HepG2 (cell line): Measurements from ENCODE around the gene RANBP3L.

Experiments used
- NFRKB ChIP-seq: fragments of 450-650 bp; IDR thresholded peaks from 2 replicates; pipeline ENCODE4 v1.6.1; 2017
- ZC3H13 ChIP-seq: sonication (generic); formaldehyde crosslinking; IDR thresholded peaks from 2 replicates; pipeline ENCODE4 v1.8.1; 2023; ENCODE audit warnings: mild to moderate bottlenecking, missing genetic modification reagents, moderate library complexity
- ZNF143 ChIP-seq: sonication (generic); formaldehyde crosslinking; IDR thresholded peaks from 2 replicates; pipeline ENCODE4 v1.4.0; 2020; ENCODE audit warnings: missing genetic modification reagents
- TF ChIP-seq, protein P1 (sequence below): sonication (generic); formaldehyde crosslinking; IDR thresholded peaks from 2 replicates; pipeline ENCODE4 v1.4.0; 2020; ENCODE audit warnings: low read depth, mild to moderate bottlenecking, missing genetic modification reagents
- TF ChIP-seq, protein P2 (sequence below): sonication (generic); formaldehyde crosslinking; IDR thresholded peaks from 2 replicates; pipeline ENCODE4 v1.5.0; 2020; ENCODE audit warnings: mild to moderate bottlenecking, missing genetic modification reagents, moderate library complexity
- TF ChIP-seq, protein P3 (sequence below): sonication (generic); formaldehyde crosslinking; IDR thresholded peaks from 2 replicates; pipeline ENCODE4 v1.4.0; 2020; ENCODE audit warnings: missing genetic modification reagents, low read depth, mild to moderate bottlenecking, borderline replicate concordance

DNA sequence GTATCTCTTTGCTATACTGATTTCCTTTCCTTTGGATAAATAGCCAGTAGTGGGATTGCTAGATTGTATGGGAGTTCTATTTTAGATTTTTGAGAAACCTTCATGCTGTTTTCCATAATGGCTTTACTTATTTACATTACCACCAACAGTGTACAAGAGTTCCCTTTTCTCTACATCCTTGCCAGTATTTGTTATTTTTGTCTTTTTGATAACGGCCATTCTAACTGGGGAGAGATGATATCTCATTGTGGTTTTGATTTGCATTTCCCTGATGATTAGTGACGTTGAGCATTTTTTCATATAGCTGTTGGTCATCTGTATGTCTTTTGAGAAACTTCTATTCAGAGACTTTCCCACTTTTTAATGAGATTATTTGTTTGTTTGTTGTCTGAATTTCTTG, 85.8 kb downstream of the RANBP3L start:
- TF ChIP-seq NFRKB (no peak), ZC3H13 (CRISPR knock-in tag) (no peak), ZNF143 (no peak)
- TF ChIP-seq, protein P1, sequence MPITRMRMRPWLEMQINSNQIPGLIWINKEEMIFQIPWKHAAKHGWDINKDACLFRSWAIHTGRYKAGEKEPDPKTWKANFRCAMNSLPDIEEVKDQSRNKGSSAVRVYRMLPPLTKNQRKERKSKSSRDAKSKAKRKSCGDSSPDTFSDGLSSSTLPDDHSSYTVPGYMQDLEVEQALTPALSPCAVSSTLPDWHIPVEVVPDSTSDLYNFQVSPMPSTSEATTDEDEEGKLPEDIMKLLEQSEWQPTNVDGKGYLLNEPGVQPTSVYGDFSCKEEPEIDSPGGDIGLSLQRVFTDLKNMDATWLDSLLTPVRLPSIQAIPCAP (CRISPR knock-in tag): no peak
- TF ChIP-seq, protein P2, sequence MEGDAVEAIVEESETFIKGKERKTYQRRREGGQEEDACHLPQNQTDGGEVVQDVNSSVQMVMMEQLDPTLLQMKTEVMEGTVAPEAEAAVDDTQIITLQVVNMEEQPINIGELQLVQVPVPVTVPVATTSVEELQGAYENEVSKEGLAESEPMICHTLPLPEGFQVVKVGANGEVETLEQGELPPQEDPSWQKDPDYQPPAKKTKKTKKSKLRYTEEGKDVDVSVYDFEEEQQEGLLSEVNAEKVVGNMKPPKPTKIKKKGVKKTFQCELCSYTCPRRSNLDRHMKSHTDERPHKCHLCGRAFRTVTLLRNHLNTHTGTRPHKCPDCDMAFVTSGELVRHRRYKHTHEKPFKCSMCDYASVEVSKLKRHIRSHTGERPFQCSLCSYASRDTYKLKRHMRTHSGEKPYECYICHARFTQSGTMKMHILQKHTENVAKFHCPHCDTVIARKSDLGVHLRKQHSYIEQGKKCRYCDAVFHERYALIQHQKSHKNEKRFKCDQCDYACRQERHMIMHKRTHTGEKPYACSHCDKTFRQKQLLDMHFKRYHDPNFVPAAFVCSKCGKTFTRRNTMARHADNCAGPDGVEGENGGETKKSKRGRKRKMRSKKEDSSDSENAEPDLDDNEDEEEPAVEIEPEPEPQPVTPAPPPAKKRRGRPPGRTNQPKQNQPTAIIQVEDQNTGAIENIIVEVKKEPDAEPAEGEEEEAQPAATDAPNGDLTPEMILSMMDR (CRISPR knock-in tag): no peak
- TF ChIP-seq, protein P3, sequence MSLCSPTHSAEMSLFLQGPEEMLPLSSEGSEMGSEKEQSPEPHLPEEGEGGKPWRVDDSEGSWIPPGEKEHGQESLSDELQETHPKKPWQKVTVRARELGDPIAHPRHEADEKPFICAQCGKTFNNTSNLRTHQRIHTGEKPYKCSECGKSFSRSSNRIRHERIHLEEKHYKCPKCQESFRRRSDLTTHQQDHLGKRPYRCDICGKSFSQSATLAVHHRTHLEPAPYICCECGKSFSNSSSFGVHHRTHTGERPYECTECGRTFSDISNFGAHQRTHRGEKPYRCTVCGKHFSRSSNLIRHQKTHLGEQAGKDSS (CRISPR knock-in tag): no peak
